ENCODE data around the gene MYO9A.

MYO9A gene

DNA sequence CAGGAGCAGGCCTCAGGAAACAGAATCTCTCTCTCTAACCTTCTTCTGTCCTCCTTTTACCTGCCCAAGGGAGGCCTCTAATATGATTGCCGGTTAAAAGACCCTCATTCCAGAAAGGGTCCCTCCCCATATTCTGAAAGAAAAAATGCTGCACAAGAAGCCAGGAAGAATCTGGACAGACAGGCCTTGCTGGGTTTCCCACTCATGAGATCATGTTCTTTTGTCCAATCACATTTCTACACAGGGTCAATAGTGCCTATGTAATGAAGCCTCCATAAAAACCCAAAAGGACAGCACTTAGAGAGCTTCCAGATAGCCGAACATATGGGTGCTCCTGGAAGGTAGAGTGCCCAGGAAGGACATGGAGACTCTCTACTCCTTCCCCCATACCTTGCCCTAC is 146.0 kb downstream of the MYO9A start:
- ATAC-seq (replicated peaks) = no peak
- no peak overlapping the region for H3K4me3 Mint-ChIP-seq
- H3K36me3 Mint-ChIP-seq = peaks cover 24 to 44% of the 10 kb centered on the region in 2 donors
- no peak for DNase-seq
- H3K4me1 Mint-ChIP-seq = no peaks in the 10 kb centered on the region
- no peaks in the 10 kb centered on the region for H3K27me3 Mint-ChIP-seq
- H3K27ac Mint-ChIP-seq = no peak overlapping the region
- H3K9me3 Mint-ChIP-seq = no peaks in the 10 kb centered on the region

DNA sequence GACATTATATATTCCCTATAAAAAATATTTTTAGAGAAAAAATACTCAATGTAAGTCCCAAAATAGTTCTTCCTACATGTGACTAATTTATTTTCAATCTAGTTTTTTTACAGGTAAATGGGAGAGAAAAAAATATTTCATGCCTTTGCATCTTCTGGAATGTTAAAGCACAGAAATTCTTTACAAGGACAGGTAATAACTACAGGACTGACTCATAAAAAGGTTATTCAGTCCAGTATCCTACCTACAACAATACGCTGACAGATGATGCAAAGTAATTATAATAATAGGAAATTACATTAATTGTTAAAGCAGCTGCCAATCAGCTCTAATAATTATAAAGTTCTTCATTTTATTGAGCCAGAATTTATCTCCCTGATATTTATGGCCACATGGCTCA is 147.5 kb downstream of the MYO9A start:
- ATAC-seq (replicated peaks) = no peak

DNA sequence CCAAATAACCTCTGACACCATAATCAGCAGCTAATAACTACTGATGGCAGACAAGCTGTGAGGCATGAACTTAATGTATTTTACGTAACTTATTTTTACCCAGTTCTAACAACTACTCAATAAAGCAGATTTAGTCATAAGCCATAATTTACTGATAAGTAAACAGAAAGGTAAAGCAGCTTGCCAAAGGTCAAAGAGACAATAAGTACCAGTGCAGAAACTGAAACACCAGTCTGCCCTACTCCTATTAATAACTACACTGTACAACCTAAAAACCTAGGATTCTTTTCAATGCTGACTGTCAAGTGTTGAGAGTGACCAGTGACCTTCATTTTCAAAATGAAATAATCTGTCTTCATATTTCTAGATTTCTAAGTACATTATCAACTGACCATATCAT is 155.4 kb downstream of the MYO9A start:
- Mint-ChIP-seq H3K4me3 (no peak overlapping the region), H3K27me3 (no peaks in the 10 kb centered on the region), H3K4me1 (peaks cover 0 to 5% of the 10 kb centered on the region in 2 donors), H3K36me3 (peaks cover 16 to 30% of the 10 kb centered on the region in 2 donors), H3K27ac (no peak overlapping the region), H3K9me3 (no peaks in the 10 kb centered on the region)
- ATAC-seq (replicated peaks) (no peak), DNase-seq (no peak)

More for the DNA sequence above, 147.5 kb downstream of the MYO9A start:
- H3K27ac Mint-ChIP-seq = no peak overlapping the region
- H3K4me1 Mint-ChIP-seq = no peaks in the 10 kb centered on the region
- H3K36me3 Mint-ChIP-seq = peaks cover 27 to 50% of the 10 kb centered on the region in 2 donors
- no peak overlapping the region for H3K4me3 Mint-ChIP-seq
- no peak for DNase-seq
- no peaks in the 10 kb centered on the region for H3K27me3 Mint-ChIP-seq
- H3K9me3 Mint-ChIP-seq = no peaks in the 10 kb centered on the region

DNA sequence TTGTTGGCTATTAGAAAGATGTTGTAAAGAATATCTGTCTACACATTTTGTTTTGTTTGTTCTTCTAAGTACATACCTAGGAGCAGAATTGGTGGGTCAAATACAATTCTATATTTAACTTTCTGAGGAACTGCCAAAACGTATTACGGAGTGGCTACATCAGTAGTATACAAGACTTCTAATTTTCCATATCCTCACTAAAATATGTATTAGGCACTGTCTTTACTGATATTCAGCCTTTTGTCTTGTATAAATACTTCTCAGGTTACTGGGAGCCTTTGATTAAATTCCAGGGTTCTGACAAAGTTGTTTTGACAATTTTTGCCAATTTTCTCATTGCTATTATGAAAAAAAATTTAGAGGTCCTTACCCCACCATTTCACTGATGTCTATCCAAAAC is 160.9 kb downstream of the MYO9A start:
- Mint-ChIP-seq H3K36me3 (peaks cover 13 to 21% of the 10 kb centered on the region in 2 donors), H3K4me1 (no peaks in the 10 kb centered on the region), H3K4me3 (no peak overlapping the region), H3K27ac (no peak overlapping the region), H3K9me3 (no peaks in the 10 kb centered on the region), H3K27me3 (no peaks in the 10 kb centered on the region)
- ATAC-seq (replicated peaks) (no peak), DNase-seq (no peak)

GRCh38 chr15:71951134-71951533 is 166.8 kb downstream of the MYO9A start:
- Mint-ChIP-seq H3K36me3 (peaks cover 17 to 26% of the 10 kb centered on the region in 2 donors), H3K4me3 (no peak overlapping the region), H3K27me3 (no peaks in the 10 kb centered on the region), H3K9me3 (no peaks in the 10 kb centered on the region), H3K27ac (no peak overlapping the region), H3K4me1 (no peaks in the 10 kb centered on the region)
- DNase-seq (no peak), ATAC-seq (replicated peaks) (no peak)

GRCh38 chr15:71945012-71945411 is 172.9 kb downstream of the MYO9A start:
- Mint-ChIP-seq H3K27me3 (no peaks in the 10 kb centered on the region), H3K9me3 (no peaks in the 10 kb centered on the region), H3K36me3 (peaks cover 3 to 17% of the 10 kb centered on the region in 2 donors), H3K4me3 (no peak overlapping the region), H3K4me1 (no peaks in the 10 kb centered on the region), H3K27ac (no peak overlapping the region)
- ATAC-seq (replicated peaks) (no peak), DNase-seq (no peak)

GRCh38 chr15:71943806-71944205 is 174.1 kb downstream of the MYO9A start:
- Mint-ChIP-seq H3K27ac (no peak overlapping the region), H3K36me3 (peaks cover 3 to 11% of the 10 kb centered on the region in 2 donors), H3K9me3 (no peaks in the 10 kb centered on the region), H3K27me3 (no peaks in the 10 kb centered on the region), H3K4me1 (no peaks in the 10 kb centered on the region), H3K4me3 (no peak overlapping the region)
- DNase-seq (no peak), ATAC-seq (replicated peaks) (no peak)

DNA sequence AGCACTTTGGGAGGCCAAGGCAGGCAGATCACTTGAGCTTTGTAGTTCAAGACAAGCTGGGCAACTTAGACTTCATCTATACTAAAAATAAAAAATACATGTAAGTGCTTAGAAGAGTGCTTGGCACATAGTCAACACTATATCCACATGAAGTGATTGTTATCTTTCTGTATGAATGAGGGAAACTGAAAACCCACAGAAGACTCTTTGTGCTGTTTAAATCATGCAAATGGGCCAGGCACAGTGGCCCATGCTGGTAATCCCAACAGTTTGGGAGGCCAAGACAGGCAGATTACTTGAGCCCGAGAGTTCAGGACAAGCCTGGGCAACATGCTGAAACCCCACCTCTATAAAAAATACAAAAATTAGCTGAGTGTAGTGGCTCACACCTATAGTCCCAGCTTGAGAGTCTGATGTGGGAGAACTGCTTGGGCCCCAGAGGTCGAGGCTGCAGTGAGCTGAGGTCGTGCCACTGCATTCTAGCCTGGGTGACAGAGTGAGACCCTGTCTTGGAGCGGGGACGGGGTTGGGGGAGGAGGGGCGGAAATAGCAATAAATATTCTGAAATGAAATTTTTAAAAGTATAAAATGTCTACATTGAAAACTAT is 177.9 kb downstream of the MYO9A start:
- peaks cover 17 to 20% of the 10 kb centered on the region in 2 donors for H3K36me3 Mint-ChIP-seq
- no peak for ATAC-seq (replicated peaks)
- no peaks in the 10 kb centered on the region for H3K27me3 Mint-ChIP-seq

DNA sequence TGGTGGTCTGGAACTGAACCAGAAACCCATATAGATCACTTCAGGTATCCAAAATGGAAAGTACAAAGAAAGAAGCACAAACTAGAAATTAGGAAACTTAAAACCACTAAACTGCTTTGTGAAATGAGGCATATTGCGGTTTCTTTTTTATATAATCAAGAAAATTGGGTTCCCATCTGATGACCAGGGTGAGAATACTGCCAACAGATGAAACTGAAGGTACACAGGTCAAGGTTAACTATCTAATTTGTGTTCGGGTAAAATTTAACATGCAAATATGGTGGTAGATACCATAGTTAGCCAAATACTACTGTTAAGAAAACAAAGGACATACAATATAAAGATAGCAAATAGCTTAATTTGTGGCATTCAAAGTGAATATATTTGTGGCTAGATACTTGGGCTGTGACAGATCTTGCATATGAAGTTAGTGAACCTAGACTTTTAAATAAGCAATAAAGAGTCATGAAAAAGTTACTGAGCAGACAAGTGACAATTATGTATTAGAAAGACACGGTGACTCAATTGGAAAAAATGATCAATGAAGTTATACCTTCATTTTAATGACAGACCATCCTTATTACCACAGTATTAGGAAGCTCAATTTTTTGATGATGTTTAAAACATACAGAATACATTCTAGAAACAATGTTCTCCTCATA is 180.2 kb downstream of the MYO9A start:
- Mint-ChIP-seq H3K36me3 (peaks cover 33 to 36% of the 10 kb centered on the region in 2 donors), H3K27ac (no peak overlapping the region), H3K4me1 (no peaks in the 10 kb centered on the region), H3K4me3 (no peak overlapping the region), H3K27me3 (no peaks in the 10 kb centered on the region), H3K9me3 (peaks cover 0 to 1% of the 10 kb centered on the region in 2 donors)
- DNase-seq (no peak), ATAC-seq (replicated peaks) (no peak)

More for the DNA sequence above, 177.9 kb downstream of the MYO9A start:
- Mint-ChIP-seq H3K4me3 (no peak overlapping the region), H3K4me1 (no peaks in the 10 kb centered on the region), H3K27ac (no peak overlapping the region), H3K9me3 (peaks cover 0 to 1% of the 10 kb centered on the region in 2 donors)
- no peak for DNase-seq

GRCh38 chr15:71934446-71934845 is 183.5 kb downstream of the MYO9A start:
- Mint-ChIP-seq H3K27me3 (no peaks in the 10 kb centered on the region), H3K27ac (no peak overlapping the region), H3K4me1 (no peaks in the 10 kb centered on the region), H3K36me3 (peaks cover 56 to 60% of the 10 kb centered on the region in 2 donors), H3K9me3 (peaks cover 12 to 16% of the 10 kb centered on the region in 2 donors), H3K4me3 (no peak overlapping the region)
- ATAC-seq (replicated peaks) (no peak), DNase-seq (no peak)

- no peak for DNase-seq
- Mint-ChIP-seq H3K27ac (no peak overlapping the region), H3K4me1 (no peaks in the 10 kb centered on the region), H3K9me3 (peaks cover 12 to 16% of the 10 kb centered on the region in 2 donors), H3K36me3 (peaks cover 56 to 60% of the 10 kb centered on the region in 2 donors), H3K4me3 (no peak overlapping the region), H3K27me3 (no peaks in the 10 kb centered on the region)
- no peak for ATAC-seq (replicated peaks)
These were observed 185.3 kb downstream of the MYO9A start for GRCh38 chr15:71932689-71933088.

DNA sequence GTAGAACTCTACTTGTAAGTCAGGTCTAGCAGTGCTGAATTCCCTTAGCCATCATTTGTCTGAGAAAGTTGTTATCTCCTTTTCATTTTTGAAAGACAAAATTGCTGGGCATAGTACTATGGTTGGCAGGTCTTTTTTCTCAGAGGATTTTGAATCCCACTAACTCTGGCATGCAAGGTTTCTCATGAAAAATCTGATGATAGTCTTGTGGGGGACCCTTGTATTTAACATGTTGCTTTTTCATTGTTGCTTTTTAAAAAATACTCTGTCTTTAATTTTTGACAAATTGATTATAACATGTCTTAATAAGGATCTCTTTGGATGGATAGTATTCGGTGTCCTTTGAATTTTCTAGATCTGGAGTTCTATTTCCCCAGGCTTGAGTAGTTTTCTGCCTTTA is 186.7 kb downstream of the MYO9A start:
- H3K27me3 Mint-ChIP-seq = no peaks in the 10 kb centered on the region
- H3K36me3 Mint-ChIP-seq = peaks cover 55 to 56% of the 10 kb centered on the region in 2 donors

DNA sequence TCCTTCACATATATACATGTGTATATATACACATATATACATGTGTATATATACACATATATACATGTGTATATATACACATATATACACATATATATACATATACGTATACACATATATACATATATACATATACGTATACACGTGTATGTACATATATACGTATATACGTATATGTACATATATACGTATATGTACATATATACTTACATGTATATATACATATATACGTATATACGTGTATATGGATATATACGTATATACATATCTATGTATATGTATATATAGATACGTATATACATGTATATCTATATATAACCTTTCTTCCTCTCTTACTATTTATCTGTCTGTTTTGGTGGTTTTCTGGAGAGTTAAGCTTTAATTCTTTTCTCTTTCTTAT is 192.8 kb downstream of the MYO9A start:
- Mint-ChIP-seq H3K27ac (no peak overlapping the region), H3K4me1 (no peaks in the 10 kb centered on the region), H3K27me3 (no peaks in the 10 kb centered on the region), H3K9me3 (peaks cover 3 to 4% of the 10 kb centered on the region in 2 donors), H3K36me3 (peaks cover 13 to 21% of the 10 kb centered on the region in 2 donors), H3K4me3 (no peak overlapping the region)
- DNase-seq (no peak), ATAC-seq (replicated peaks) (no peak)

More for the DNA sequence above, 186.7 kb downstream of the MYO9A start:
- no peak for DNase-seq
- Mint-ChIP-seq H3K4me1 (no peaks in the 10 kb centered on the region), H3K27ac (no peak overlapping the region), H3K4me3 (no peak overlapping the region), H3K9me3 (peaks cover 12 to 16% of the 10 kb centered on the region in 2 donors)
- ATAC-seq (replicated peaks) = no peak

- Mint-ChIP-seq H3K4me3 (no peak overlapping the region), H3K36me3 (peaks cover 15 to 16% of the 10 kb centered on the region in 2 donors), H3K9me3 (no peaks in the 10 kb centered on the region), H3K27me3 (no peaks in the 10 kb centered on the region), H3K27ac (no peak overlapping the region), H3K4me1 (no peaks in the 10 kb centered on the region)
- no peak for ATAC-seq (replicated peaks)
- DNase-seq = no peak
These were observed 196.8 kb downstream of the MYO9A start for GRCh38 chr15:71921191-71921590.

DNA sequence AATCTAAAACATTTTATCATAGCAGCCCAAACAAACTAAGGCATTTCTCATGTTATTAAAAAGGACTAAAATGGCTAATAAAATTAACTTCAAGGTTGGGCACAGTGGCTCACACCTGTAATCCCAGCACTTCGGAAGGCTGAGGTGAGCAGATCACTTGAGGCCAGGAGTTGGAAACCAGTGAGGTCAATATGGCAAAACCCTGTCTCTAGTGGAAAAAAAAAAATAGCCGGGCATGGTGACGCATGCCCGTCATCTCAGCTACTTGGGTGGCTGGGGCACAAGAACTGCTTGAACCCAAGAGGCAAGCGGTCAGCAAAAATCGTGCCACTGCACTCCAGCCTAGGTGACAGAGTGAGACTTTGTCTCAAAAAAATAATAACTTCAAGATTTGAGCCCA is 197.4 kb downstream of the MYO9A start:
- H3K27ac Mint-ChIP-seq = no peak overlapping the region
- ATAC-seq (replicated peaks) = no peak
- H3K27me3 Mint-ChIP-seq = no peaks in the 10 kb centered on the region

More for the DNA sequence above, 197.4 kb downstream of the MYO9A start:
- Mint-ChIP-seq H3K4me3 (no peak overlapping the region), H3K36me3 (peaks cover 11 to 12% of the 10 kb centered on the region in 2 donors), H3K9me3 (no peaks in the 10 kb centered on the region), H3K4me1 (no peaks in the 10 kb centered on the region)
- no peak for DNase-seq
